GM12865 (cell line): Measurements from ENCODE around the gene EDAR.

Source experiments
- DNase-seq: peaks from one replicate; pipeline ENCODE4 v3.0.0; 2010; ENCODE audit warnings: low read depth
- H3K4me3 ChIP-seq: 2 replicates; pipeline ENCODE4 v1.5.1; 2011; ENCODE audit warnings: mild to moderate bottlenecking, low read depth, low read length, control low read depth
- TF ChIP-seq, protein P1 (sequence below): IDR thresholded peaks from 2 replicates; pipeline ENCODE4 v1.5.1; 2011; ENCODE audit warnings: low read length, control low read depth, low read depth, inconsistent platforms; ENCODE audit not compliant: insufficient read depth; ENCODE audit errors: missing control alignments

The EDAR gene

DNA sequence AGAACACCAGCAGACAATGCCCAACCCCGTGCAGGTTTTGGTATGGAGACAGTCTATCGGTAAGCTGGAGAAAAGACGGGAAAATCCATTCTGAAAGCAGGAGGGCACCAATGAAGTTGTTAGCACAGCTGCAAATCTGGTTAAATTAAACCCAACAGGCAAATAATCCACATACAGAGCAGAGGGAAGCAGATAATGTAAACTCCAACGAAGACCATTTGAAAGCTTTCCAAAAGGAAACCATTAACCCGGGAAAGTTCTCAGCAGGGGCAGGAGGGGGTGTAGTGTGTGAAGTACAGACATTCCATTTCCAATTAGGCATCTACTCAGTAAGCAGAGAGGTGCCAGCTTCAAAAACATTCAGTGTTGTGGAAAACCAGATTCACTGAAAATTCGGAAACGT lies 10.3 kb downstream of the EDAR start:
- no peak for DNase-seq
- H3K4me3 ChIP-seq, result no peak overlapping the region
- TF ChIP-seq, protein P1, sequence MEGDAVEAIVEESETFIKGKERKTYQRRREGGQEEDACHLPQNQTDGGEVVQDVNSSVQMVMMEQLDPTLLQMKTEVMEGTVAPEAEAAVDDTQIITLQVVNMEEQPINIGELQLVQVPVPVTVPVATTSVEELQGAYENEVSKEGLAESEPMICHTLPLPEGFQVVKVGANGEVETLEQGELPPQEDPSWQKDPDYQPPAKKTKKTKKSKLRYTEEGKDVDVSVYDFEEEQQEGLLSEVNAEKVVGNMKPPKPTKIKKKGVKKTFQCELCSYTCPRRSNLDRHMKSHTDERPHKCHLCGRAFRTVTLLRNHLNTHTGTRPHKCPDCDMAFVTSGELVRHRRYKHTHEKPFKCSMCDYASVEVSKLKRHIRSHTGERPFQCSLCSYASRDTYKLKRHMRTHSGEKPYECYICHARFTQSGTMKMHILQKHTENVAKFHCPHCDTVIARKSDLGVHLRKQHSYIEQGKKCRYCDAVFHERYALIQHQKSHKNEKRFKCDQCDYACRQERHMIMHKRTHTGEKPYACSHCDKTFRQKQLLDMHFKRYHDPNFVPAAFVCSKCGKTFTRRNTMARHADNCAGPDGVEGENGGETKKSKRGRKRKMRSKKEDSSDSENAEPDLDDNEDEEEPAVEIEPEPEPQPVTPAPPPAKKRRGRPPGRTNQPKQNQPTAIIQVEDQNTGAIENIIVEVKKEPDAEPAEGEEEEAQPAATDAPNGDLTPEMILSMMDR, result no peak

DNA sequence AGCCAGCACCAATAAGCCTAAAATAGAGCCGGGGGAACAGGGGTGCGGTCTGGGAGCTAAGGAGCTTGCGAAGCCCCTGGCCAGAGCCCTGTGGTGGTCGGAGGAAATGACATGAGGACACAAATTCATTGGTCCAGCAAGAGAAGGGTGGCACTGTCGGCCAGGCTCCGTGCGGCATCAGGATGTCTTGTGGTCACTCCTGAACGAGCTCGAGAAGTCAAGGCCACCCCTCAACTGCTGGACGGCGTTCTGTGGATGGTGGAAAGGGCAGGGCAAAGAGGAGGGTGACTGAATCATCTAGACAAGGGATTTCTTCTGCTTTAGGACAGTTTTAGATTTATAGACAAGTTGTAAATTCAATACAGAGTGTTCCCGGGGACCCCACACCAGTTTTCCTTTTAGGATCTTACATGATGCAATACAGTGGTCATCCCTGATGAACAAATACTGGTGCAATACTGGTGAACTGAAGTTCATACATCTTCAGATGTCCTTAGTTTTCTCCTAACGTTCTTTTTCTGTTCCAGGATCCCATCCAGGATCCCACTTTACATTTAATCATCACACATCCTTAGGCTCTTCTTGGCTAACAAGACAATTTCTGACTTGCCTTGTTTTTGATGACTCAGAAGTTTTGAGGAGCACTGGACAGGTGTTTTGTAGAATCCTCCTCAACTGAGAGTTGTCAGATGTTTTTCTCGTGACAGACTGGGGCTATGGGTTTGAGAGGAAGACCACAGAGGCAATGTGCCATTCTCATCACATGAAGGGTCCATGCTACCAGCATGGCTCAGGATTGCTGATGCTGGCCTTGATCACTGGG lies 13.2 kb downstream of the EDAR start:
- DNase-seq, result no peak
- TF ChIP-seq, protein P1, result no peak
- H3K4me3 ChIP-seq, result no peak overlapping the region

DNA sequence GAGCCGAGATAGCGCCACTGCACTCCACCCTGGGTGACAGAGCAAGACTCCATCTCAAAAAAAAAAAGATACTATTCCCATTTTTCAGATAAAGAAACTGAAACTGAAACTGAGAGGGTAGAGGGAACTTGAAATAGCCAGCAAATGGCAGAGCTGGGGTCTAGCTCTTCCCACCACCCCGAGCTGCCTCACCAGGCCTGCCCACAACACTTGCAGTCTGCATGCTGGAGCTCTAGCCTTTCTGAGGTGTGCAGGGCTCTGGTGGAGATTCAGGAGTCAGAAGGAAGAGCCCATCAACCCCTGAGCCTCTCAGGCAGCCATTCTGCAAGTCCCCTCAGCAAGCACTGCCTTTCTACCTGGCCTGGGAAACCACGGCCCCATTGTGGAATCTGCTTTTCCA lies 14.3 kb downstream of the EDAR start:
- TF ChIP-seq, protein P1, result no peak
- H3K4me3 ChIP-seq, result no peak overlapping the region
- DNase-seq, result no peak

DNA sequence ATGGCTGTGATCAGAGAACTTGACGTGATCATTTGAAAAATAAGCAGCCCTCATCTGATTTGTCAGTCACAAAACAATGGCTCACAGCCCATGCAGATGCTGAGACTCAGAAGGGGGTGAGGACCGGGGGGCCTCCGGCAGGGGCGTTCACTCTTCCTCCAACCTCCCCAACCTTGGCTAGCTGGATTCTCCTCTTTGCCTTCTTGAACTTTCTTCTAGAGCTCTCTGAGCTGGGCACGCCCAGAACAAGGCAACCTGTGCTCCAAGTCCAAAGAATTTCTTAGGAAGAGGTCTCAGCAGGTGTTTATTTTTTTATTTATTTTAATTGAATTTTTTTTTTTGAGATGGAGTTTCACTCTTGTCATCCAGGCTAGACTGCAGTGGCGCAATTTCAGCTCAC lies 16.4 kb downstream of the EDAR start:
- no peak for DNase-seq
- TF ChIP-seq, protein P1, result no peak
- no peak overlapping the region for H3K4me3 ChIP-seq

DNA sequence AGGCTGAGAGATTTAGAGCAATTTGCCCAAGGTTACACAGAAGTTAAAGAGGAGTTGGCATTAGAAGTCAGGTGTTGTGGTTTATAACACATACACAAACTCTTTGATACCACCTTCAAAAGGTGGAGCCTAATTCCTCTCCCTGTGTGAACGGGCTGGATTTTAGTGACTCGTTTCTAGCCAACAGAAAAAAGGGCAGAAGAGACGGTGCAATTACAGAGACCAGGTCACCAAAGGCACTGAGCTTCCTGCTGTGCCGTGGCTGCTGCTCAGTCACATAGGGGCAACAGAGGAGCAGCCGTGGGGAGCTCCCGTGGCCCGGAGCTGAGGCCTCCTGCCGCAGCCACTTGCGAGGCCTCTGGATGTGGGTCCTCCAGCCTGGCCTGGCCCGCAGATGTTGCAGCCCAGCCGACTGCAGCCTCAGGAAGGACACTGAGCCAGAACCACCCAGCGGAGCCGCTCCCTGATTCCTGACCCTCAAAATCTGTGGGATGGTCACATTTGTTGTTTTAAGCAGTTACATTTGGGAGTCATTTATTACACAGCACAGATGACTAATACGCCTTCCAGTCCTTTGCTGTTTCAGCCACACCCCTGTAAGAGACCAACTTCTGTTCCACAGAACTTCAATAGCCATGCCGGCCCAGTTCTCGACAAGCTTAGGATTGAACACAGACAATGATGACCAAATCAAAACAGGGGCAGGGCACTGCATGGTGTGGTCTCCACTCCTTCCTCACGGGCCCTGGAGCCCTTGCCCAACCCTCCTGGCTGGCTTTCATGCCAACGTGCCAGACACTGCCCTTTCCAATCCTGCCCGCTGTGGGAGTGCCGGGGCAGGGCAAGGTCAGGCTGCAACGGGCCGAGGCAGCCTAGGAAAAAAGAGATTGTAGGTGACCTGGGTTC lies 17.1 kb downstream of the EDAR start:
- no peak for DNase-seq
- TF ChIP-seq, protein P1, result no peak
- no peak overlapping the region for H3K4me3 ChIP-seq

DNA sequence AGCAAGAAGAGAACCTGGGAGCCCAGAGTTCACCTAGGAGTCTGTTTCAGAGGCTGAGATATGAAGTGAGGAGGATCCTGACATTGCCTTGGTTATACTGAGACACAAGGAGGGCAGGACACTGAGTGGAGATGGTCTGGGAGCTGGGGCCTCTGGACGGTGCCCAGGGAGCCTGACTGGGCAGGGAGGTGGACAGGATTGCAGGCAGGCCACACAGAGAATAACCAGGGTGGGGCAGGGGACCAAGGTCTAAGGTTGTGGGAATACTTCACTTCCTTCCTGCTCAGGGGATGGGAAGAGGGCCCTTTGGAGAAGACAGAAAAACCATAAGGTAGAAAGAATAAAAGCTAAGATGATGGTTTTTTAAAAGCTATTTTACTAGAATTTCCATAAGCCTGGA lies 18.7 kb downstream of the EDAR start:
- TF ChIP-seq, protein P1, result no peak
- H3K4me3 ChIP-seq, result no peak overlapping the region

DNA sequence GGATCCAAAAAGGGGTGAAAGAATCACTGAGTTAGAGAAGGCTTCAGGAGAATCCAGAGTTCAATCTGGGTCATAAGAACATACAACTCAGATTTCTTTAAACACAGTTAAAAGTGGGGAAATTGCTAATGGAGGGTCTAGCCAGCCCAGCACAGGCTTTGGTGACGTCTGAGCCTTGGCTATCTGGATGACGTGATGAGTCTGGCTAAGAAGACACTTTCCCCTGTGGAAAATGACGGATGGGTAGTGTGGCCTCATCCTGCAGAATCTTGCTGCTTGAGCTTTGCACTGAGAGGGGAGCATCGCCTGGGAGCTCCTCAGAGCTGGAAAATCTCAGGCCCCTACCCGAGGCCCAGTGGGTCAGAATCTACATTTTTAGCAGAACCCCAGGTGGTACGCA lies 19.2 kb downstream of the EDAR start:
- H3K4me3 ChIP-seq, result no peak overlapping the region
- DNase-seq, result no peak
- TF ChIP-seq, protein P1, result no peak

More for the DNA sequence above, 18.7 kb downstream of the EDAR start:
- no peak for DNase-seq
